D721Med (cell line): Measurements from ENCODE around the gene KLHL13.

ENCODE experiments used
- DNase-seq: peaks from one replicate; pipeline ENCODE4 v3.0.0; 2011; ENCODE audit warnings: low spot score; ENCODE audit not compliant: insufficient read length
- FAIRE-seq: peaks from 2 replicates; lab custom pipeline; 2011; peaks lifted over from hg19 to GRCh38; lab: Jason Lieb, UNC
- TF ChIP-seq, protein P1 (sequence below): IDR thresholded peaks from 2 replicates; pipeline ENCODE4 v1.5.1; 2012; ENCODE audit warnings: mild to moderate bottlenecking, control low read depth; ENCODE audit not compliant: insufficient read depth; ENCODE audit errors: missing control alignments

Gene KLHL13, protein sequence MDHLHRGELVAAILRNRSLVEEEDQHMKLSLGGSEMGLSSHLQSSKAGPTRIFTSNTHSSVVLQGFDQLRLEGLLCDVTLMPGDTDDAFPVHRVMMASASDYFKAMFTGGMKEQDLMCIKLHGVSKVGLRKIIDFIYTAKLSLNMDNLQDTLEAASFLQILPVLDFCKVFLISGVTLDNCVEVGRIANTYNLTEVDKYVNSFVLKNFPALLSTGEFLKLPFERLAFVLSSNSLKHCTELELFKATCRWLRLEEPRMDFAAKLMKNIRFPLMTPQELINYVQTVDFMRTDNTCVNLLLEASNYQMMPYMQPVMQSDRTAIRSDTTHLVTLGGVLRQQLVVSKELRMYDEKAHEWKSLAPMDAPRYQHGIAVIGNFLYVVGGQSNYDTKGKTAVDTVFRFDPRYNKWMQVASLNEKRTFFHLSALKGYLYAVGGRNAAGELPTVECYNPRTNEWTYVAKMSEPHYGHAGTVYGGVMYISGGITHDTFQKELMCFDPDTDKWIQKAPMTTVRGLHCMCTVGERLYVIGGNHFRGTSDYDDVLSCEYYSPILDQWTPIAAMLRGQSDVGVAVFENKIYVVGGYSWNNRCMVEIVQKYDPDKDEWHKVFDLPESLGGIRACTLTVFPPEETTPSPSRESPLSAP

DNA sequence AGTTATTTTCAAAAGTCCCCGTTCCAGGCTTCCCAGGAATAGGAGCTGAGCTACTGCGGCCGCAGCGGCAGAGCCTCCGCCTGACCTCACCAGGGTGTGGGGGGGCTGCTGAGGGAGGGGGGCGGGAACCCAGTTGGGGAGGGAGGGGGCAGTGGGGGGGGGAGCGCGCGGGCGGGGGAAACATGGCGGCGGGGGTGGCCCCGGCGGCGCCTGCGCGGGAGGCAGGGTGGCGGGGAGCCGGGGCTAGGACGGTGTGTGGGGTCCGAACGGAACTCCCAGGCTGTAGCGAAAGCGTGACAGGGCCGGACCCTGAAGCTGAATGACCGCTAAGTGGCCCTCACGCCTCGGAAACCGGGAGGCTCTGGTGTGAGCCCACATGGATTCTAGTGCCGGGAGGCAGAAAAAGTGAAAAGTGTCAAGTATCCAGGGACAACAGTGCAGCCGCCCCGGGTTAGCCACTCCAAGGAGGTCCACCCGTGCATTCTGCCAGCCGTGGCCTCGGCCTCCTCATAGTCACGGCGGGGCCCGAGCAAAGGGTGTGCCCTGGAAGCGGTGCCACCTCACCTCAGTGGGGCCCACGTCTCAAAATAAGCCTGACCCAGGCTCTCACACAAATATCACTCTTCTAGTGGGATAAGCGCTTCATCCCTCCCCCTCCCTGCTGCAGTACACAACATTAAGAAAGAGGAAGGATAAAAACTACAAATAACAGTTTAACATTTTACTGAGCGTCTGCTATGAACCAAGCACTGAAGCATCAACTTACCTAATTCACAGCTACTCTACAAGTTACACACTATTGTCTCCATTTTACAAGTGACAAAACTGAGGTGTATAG is at the start of gene KLHL13:
TSS of gene KLHL13 (minus strand) at position 98 of the 838 bp plus-strand sequence. CDS start 88,337 bp downstream, outside the sequence.
- TF ChIP-seq, protein P1, sequence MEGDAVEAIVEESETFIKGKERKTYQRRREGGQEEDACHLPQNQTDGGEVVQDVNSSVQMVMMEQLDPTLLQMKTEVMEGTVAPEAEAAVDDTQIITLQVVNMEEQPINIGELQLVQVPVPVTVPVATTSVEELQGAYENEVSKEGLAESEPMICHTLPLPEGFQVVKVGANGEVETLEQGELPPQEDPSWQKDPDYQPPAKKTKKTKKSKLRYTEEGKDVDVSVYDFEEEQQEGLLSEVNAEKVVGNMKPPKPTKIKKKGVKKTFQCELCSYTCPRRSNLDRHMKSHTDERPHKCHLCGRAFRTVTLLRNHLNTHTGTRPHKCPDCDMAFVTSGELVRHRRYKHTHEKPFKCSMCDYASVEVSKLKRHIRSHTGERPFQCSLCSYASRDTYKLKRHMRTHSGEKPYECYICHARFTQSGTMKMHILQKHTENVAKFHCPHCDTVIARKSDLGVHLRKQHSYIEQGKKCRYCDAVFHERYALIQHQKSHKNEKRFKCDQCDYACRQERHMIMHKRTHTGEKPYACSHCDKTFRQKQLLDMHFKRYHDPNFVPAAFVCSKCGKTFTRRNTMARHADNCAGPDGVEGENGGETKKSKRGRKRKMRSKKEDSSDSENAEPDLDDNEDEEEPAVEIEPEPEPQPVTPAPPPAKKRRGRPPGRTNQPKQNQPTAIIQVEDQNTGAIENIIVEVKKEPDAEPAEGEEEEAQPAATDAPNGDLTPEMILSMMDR: no peak
- peak; percentile 18 for DNase-seq
- no peak for FAIRE-seq

DNA sequence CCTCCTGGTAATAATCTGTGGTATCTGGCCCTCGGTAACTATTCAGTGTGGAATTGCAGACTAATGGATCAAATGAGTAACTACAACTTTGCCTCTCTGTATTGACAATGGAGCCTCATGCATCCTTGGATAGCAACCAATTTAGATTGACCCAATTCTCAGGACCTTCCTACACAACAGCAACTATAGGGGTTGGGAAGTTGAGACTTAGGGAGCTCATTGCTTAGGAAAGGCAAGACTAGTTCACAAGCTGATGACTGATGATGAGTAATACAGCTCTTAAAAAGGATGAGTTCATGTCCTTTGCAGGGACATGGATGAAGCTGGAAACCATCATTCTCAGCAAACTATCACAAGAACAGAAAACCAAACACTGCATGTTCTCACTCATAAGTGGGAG is 47.5 kb upstream of the KLHL13 start:
- FAIRE-seq (no peak), DNase-seq (no peak)
- TF ChIP-seq, protein P1: no peak

DNA sequence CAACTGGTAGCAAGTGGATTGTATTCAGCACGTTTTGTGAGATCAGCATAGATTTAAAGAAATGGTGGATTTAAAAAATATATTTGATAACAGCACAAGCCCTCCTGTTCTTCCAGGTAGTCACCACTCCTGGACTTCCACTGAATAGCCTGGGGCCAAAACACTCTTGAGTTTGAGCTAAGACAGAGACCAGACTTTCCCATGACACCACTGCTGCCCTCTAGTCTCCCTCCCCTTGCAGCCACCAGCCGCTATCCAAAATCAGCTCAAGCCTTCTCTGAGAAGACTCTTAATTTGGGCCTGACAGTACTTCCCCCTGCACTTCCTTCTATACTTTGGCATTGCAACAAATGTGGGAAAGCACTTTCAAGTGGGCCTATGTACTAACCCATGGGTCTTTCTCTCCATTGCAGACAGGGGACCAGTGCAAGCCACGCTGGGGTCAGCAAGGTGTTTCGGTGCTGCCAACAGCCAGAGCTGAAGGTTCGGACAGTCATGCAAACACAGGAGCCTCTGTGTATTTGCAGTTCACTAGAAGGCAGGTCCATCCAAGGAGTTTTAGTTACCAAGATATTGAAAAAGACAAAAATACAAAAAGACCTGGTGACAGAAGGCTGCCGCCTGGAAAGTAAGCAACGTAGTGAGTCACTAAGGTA is 40.5 kb upstream of the KLHL13 start:
- TF ChIP-seq, protein P1: no peak
- DNase-seq: no peak
- FAIRE-seq: no peak

DNA sequence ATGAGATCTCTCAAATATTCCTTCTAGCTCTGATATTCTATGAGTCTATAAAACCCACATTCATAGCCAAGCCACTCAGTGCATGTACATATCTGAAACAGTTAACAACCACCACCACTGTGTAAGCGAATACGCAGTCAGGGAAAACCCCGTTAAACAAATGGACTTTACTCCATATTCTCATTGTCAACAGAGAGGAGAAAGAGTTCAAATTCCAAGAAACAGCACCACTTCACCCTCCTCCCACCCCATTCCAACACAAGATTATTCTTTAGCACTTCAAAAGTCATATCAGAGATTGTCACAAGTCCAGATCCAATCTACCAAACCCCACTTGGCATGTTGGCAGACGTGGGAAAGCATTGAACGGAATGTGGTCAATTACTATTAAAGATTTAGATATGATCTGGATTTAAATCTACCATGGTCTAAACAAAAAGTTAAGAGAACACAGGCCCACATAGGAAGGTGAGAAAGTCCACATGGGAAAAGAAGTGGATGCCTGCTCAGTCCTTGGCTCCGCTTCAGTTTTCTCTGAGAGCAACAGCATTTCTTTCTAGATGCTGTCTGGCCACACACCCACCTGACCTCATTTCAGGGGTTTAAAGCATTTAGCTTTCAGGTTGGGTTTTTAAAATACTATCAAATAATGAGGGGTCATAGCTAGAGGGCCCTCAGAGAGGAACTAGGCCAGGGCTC is 39.8 kb upstream of the KLHL13 start:
- TF ChIP-seq, protein P1: no peak
- no peak for DNase-seq
- no peak for FAIRE-seq

DNA sequence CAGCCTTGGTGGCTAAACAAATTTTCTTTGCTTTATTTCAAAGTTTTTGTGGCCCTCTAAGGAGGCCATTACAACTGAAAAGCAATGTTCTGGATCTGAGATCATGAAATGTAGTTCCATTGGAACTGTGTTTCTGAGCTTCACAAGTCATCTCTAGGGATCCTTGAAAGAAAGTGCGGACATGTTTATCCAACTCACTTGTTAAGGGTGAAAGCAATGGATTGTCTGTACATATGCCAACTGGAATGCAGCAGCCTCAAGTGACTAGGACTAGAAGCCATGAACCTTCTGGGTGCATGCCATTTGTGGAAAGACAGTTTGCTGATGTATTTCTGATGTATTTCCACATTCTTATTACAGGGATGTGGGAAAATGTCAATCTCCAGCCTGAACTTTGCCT is 36.7 kb upstream of the KLHL13 start:
- DNase-seq (no peak), FAIRE-seq (no peak)

More for the DNA sequence above, 36.7 kb upstream of the KLHL13 start:
- TF ChIP-seq, protein P1: no peak
